ENCODE results near the gene SELENOH.
A peak's percentile ranks its signal among the peaks of the same experiment; 100 is the strongest.

DNA sequence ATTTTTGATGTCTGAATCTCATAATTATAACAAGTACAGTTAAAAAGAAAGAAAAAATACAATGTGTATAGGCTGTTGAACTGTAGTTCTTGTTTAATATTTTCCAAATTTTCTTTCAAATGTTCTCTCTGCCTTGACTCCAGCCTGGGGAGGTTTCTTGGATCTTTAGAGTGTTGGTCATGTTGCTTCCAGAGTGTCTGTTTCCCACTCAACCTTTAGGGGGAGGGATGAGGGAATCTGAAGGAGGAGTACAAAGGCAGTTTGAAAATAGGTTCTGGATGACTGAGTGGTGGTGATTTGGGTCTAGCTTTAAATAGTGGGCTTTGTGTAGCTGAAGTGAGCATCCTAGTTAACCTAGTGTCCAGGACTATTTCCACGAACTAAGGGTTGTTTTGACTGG, 22.3 kb downstream of the SELENOH start:
- TF ChIP-seq CTCF (IDR thresholded peaks at IDR 0.05; ENCODE audit: poor library complexity) (peak; percentile 31), EZH2phosphoT487 (IDR thresholded peaks at IDR 0.05; ENCODE audit: low read depth, severe bottlenecking, unreplicated experiment) (no peak), EZH2 (IDR thresholded peaks at IDR 0.05; ENCODE audit: borderline replicate concordance) (no peak)

Measured in hepatocyte (in vitro differentiated cells).